ENCODE data around the gene UAP1L1. TPM values are rescaled to one million over a fixed set of nuclear protein-coding genes. Genes with fewer than 3 reads are reported as not detected.

UAP1L1 gene
- total and polyA plus RNA-seq, 10 donors: 12.5 to 35.9 (median 26.6) TPM

DNA sequence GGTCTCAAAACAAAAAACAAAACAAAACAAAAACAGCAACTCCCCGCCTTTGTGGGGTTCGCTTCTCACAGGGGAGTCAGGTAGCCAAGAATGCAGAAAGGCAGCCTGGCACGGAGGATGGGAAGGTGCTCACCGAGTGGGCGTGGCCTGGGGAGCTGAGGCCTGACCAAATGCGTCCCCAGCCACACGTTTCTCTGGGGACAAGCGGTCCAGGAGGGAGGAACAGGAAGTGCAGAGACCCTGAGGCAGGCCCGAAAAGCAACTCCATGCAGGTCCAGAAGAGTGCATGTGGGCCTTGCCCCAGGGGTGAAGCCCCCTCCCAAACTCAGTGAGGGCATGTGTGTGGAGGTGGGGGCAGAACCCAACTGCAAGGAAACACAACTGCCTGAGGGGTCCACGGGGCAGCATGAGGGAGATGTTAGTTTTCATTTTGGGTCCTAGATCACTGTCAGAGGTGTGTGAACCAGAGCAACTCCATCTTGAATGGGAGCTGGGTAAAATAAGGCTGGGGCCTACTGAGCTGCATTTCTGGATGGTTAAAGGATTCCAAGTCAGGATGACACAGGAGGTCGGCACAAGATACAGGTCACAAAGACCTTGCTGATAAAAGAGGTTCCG, 2.6 kb upstream of the UAP1L1 start:
- TF ChIP-seq POLR2A (IDR thresholded peaks at IDR 0.05): no peak
- no peak for TF ChIP-seq POLR2AphosphoS5 (IDR thresholded peaks at IDR 0.05)
- TF ChIP-seq, protein P1, sequence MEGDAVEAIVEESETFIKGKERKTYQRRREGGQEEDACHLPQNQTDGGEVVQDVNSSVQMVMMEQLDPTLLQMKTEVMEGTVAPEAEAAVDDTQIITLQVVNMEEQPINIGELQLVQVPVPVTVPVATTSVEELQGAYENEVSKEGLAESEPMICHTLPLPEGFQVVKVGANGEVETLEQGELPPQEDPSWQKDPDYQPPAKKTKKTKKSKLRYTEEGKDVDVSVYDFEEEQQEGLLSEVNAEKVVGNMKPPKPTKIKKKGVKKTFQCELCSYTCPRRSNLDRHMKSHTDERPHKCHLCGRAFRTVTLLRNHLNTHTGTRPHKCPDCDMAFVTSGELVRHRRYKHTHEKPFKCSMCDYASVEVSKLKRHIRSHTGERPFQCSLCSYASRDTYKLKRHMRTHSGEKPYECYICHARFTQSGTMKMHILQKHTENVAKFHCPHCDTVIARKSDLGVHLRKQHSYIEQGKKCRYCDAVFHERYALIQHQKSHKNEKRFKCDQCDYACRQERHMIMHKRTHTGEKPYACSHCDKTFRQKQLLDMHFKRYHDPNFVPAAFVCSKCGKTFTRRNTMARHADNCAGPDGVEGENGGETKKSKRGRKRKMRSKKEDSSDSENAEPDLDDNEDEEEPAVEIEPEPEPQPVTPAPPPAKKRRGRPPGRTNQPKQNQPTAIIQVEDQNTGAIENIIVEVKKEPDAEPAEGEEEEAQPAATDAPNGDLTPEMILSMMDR (IDR thresholded peaks at IDR 0.05 in 8 of 11, conservative IDR thresholded peaks at IDR 0.05 in 3 of 11): no peak
- 73 to 85% (median 77%) methylated on average over 12 of the region's 12 CpGs for WGBS, 5 donors
- Histone ChIP-seq H3K36me3 (peaks cover 0 to 16% (median 10%) of the 10 kb centered on the region in 6 donors), H3K27me3 (replicated peaks in 1 of 7) (peaks cover 0 to 12% (median under 1%) of the 10 kb centered on the region in 7 donors), H3K27ac (peak overlapping the region in 3 of 8 donors; percentile 17 to 37 (median 30)), H3K4me3 (no peak overlapping the region), H3K4me1 (peaks cover 19 to 91% (median 42%) of the 10 kb centered on the region in 6 donors), H3K9me3 (no peaks in the 10 kb centered on the region)
- peak; percentile 82 for DNase-seq
- intact Hi-C loops (cut with DNase I; ENCODE audit: low total_unique reads): no loop called here

DNA sequence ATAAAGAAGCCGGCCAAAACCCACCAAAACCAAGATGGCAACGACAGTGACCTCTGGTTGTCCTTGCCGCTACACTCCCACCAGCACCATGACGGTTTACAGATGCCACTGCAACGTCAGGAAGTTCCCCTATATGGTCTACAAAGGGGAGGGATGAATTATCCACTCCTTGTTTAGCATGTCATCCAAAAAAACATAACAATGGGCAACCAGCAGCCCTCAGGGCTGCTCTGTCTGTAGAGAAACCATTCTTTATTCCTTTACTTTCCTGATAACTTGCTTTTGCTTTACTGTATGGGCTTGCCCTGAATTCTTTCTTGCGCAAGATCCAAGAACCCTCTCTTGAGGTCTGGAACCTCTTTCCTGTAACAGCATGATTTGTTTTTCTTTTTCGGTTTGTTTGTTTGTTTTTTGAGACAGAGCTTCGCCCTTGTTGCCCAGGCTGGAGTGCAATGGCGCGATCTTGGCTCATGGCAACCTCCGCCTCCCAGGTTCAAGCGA, 2.0 kb upstream of the UAP1L1 start:
- 76 to 93% (median 83%) methylated on average over 12 of the region's 12 CpGs for WGBS, 5 donors
- Histone ChIP-seq H3K27ac (peak overlapping the region in 3 of 8 donors; percentile 17 to 37 (median 30)), H3K4me1 (peaks cover 16 to 90% (median 37%) of the 10 kb centered on the region in 6 donors), H3K36me3 (peaks cover 0 to 21% (median 15%) of the 10 kb centered on the region in 6 donors), H3K4me3 (no peak overlapping the region), H3K9me3 (no peaks in the 10 kb centered on the region), H3K27me3 (replicated peaks in 1 of 7) (peaks cover 0 to 8% (median 0%) of the 10 kb centered on the region in 7 donors)
- intact Hi-C loops (cut with DNase I; ENCODE audit: low total_unique reads): no loop called here
- DNase-seq: no peak
- TF ChIP-seq, protein P1 (IDR thresholded peaks at IDR 0.05 in 8 of 11, conservative IDR thresholded peaks at IDR 0.05 in 3 of 11): no peak
- TF ChIP-seq POLR2AphosphoS5 (IDR thresholded peaks at IDR 0.05): no peak
- no peak for TF ChIP-seq POLR2A (IDR thresholded peaks at IDR 0.05)

DNA sequence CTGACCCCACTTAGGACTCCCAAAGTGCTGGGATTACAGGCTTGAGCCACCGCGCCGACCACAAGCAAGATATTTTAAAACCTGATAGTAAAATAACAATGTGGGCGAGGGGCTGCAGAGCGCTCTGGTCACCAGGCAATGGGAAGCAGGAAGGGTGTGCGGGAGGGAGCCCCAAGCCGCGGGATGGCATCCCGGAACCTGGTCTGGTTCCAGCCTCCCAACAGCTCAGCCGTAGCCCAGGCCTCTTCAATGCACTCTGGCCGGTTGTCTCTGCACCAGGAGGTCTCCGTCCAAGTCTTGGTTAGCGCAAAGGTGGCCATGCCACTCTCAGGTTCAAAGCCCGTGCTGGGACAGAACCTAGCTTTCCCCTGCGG, 694 bp upstream of the UAP1L1 start:
- Histone ChIP-seq H3K27me3 (replicated peaks in 1 of 7) (peaks cover 0 to 8% (median 0%) of the 10 kb centered on the region in 7 donors), H3K36me3 (peaks cover 0 to 34% (median 26%) of the 10 kb centered on the region in 6 donors), H3K9me3 (no peaks in the 10 kb centered on the region), H3K4me1 (peaks cover 9 to 82% (median 26%) of the 10 kb centered on the region in 6 donors), H3K4me3 (peak overlapping the region in 6 of 8 donors; percentile 27 to 94 (median 67)), H3K27ac (peak overlapping the region; percentile 48 to 91 (median 76))
- no peak for DNase-seq
- intact Hi-C loops (cut with DNase I; ENCODE audit: low total_unique reads): no loop called here
- TF ChIP-seq POLR2A (IDR thresholded peaks at IDR 0.05) (no peak), POLR2AphosphoS5 (IDR thresholded peaks at IDR 0.05) (no peak)
- TF ChIP-seq, protein P1 (IDR thresholded peaks at IDR 0.05 in 8 of 11, conservative IDR thresholded peaks at IDR 0.05 in 3 of 11): no peak
- 53 to 81% (median 69%) methylated on average over 10 to 15 of the region's 15 CpGs for WGBS, 5 donors

Data from spleen (tissue), 11 donors.